ENCODE results near the gene NKX6-1.

NKX6-1 gene

DNA sequence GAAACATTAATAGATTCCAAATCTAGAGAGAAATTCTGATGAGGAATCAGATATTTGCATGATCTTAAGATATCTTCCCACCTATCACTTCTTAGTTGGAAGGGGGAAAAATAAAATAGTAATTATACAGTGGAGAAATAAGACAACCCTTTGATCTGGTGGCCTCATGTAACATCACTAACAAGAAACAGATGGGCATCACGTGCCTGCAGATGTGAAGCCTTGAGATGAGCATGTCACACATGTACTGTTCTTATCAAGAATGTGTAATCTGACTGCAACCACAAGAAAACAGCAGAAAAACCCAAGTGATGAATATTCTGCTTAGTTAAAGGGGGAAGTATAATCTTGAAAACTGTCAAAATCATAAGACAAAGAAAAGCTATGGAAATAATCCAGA is 31.4 kb upstream of the NKX6-1 start:
- H3K27ac Mint-ChIP-seq: no peak overlapping the region
- H3K4me3 Mint-ChIP-seq: no peak overlapping the region
- H3K9me3 Mint-ChIP-seq: peaks cover 14% of the 10 kb centered on the region
- no peak for DNase-seq
- peaks cover 19% of the 10 kb centered on the region for H3K4me1 Mint-ChIP-seq
- peaks cover 5% of the 10 kb centered on the region for H3K27me3 Mint-ChIP-seq (ENCODE audit: low read depth, poor library complexity)
- H3K36me3 Mint-ChIP-seq (ENCODE audit: low read depth): peaks cover 3% of the 10 kb centered on the region
- TF ChIP-seq, protein P1, sequence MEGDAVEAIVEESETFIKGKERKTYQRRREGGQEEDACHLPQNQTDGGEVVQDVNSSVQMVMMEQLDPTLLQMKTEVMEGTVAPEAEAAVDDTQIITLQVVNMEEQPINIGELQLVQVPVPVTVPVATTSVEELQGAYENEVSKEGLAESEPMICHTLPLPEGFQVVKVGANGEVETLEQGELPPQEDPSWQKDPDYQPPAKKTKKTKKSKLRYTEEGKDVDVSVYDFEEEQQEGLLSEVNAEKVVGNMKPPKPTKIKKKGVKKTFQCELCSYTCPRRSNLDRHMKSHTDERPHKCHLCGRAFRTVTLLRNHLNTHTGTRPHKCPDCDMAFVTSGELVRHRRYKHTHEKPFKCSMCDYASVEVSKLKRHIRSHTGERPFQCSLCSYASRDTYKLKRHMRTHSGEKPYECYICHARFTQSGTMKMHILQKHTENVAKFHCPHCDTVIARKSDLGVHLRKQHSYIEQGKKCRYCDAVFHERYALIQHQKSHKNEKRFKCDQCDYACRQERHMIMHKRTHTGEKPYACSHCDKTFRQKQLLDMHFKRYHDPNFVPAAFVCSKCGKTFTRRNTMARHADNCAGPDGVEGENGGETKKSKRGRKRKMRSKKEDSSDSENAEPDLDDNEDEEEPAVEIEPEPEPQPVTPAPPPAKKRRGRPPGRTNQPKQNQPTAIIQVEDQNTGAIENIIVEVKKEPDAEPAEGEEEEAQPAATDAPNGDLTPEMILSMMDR (IDR thresholded peaks at IDR 0.05): no peak

DNA sequence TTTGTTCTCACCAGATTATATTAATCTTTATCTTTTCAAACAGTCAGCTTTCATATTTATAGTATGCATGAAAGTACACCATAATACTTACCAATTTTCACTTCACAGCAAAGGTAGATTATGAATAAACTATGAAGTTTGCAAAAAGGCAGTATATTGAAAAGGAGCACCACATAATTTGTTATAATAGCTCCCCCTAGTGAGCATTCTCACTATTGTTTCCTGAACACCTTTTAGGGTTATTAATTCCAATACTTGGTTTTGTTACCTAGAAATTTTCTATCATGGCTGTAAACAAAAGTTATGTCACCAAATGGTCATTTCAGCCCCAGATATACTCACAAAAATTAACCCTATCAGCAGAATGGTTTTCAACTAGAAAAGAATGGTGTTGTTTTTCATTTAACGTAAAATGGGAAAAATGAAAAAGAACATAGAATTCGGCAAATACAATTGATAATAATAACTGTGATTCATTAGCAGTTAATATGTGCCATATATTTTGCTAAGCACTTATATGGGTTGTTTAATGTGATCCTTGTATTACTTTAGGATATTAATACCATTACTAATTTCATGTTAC is 30.2 kb upstream of the NKX6-1 start:
- H3K27me3 Mint-ChIP-seq (ENCODE audit: low read depth, poor library complexity): peaks cover 5% of the 10 kb centered on the region
- H3K27ac Mint-ChIP-seq: no peak overlapping the region
- peaks cover 3% of the 10 kb centered on the region for H3K36me3 Mint-ChIP-seq (ENCODE audit: low read depth)
- peak; percentile 9 for DNase-seq
- TF ChIP-seq, protein P1 (IDR thresholded peaks at IDR 0.05): peak; percentile 78
- peaks cover 19% of the 10 kb centered on the region for H3K4me1 Mint-ChIP-seq
- H3K9me3 Mint-ChIP-seq: peaks cover 14% of the 10 kb centered on the region
- H3K4me3 Mint-ChIP-seq: no peak overlapping the region

DNA sequence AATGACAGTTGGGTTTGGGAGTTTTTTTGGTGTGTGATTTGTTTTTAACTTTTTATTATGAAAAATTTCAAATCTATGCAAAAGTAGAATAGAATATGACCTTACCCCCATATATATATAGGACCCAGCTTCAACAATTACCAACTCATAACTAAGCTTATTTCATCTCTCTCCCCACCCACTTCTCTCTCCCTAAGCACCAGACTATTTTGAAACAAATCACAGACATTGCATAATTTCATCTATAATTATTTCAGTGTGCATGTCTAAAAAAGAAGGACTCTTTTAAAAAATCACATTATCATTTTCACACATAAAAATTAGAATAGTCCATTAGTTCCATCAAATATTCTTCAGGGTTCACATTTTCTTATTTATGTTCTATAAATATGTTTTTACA is 28.3 kb upstream of the NKX6-1 start:
- DNase-seq: no peak
- Mint-ChIP-seq H3K36me3 (ENCODE audit: low read depth) (no peaks in the 10 kb centered on the region), H3K9me3 (peaks cover 6% of the 10 kb centered on the region)

DNA sequence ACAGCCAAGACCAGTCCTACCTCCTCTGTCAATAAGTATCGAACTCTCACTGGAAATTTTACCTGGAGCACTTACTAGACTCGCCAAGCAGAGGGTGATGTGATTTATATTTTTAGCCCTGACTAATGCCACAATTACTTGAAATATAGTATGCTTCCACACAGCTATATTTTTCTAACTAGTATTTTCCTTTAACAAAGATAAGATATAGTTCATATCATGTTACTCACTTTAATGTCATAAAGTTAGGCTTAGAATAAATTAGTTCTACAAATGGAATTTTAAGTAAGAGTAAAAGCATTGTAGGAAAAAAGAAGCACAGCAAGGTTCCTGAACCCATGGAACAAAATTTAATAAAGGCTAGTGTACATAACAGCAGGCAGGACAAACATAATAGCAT is 16.0 kb upstream of the NKX6-1 start:
- Mint-ChIP-seq H3K4me3 (no peak overlapping the region), H3K27ac (no peak overlapping the region), H3K4me1 (no peaks in the 10 kb centered on the region), H3K27me3 (ENCODE audit: low read depth, poor library complexity) (peaks cover 3% of the 10 kb centered on the region), H3K36me3 (ENCODE audit: low read depth) (no peaks in the 10 kb centered on the region), H3K9me3 (no peaks in the 10 kb centered on the region)
- DNase-seq: no peak
- TF ChIP-seq, protein P1 (IDR thresholded peaks at IDR 0.05): no peak

More for the DNA sequence above, 28.3 kb upstream of the NKX6-1 start:
- TF ChIP-seq, protein P1 (IDR thresholded peaks at IDR 0.05): no peak
- peaks cover 19% of the 10 kb centered on the region for H3K4me1 Mint-ChIP-seq
- H3K27me3 Mint-ChIP-seq (ENCODE audit: low read depth, poor library complexity): peaks cover 6% of the 10 kb centered on the region
- no peak overlapping the region for H3K4me3 Mint-ChIP-seq
- no peak overlapping the region for H3K27ac Mint-ChIP-seq

DNA sequence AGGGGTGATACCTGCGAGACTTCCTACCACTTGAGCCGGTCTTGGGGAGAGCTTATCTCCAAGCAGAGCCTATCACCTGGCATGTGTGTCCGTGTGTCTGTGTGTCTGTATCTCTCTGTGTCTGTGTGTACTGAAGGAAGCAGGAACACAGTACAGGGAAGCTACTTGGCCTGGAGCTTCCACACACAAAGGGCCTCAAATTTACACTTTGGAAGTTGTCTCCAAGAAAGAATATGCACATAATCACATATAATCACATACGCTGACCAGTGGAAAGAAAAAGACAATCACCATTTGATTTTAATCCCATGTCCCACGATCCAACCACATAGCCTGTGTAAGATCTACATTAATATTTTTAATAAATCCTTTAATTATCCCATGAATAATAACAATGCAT is 13.2 kb upstream of the NKX6-1 start:
- no peak for DNase-seq
- H3K27ac Mint-ChIP-seq: no peak overlapping the region
- H3K27me3 Mint-ChIP-seq (ENCODE audit: low read depth, poor library complexity): peaks cover 5% of the 10 kb centered on the region
- H3K9me3 Mint-ChIP-seq: no peaks in the 10 kb centered on the region
- no peaks in the 10 kb centered on the region for H3K4me1 Mint-ChIP-seq
- H3K36me3 Mint-ChIP-seq (ENCODE audit: low read depth): no peaks in the 10 kb centered on the region
- TF ChIP-seq, protein P1 (IDR thresholded peaks at IDR 0.05): no peak
- no peak overlapping the region for H3K4me3 Mint-ChIP-seq

DNA sequence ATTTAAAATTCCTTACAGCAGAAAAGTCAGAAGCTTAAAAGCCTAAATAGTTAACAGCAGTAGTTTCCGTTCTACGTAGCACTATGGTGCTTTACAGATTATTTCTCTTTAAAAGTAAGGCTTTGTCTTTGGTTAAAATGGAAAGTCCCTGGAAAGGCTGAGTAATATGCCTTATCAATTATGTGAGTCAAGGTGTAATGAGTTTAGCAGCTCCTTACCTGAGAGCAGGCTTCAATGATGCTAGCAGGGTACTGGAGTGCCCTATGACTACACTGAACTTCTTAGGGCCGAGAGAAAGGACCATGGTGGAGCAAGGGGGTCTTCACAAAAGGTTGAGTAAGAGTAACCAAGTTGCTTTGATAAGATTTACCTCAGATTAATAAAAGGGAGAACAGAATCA is 12.6 kb upstream of the NKX6-1 start:
- Mint-ChIP-seq H3K9me3 (no peaks in the 10 kb centered on the region), H3K4me1 (no peaks in the 10 kb centered on the region), H3K36me3 (ENCODE audit: low read depth) (no peaks in the 10 kb centered on the region), H3K4me3 (no peak overlapping the region), H3K27ac (no peak overlapping the region), H3K27me3 (ENCODE audit: low read depth, poor library complexity) (peaks cover 4% of the 10 kb centered on the region)
- TF ChIP-seq, protein P1 (IDR thresholded peaks at IDR 0.05): no peak
- DNase-seq: no peak
